ENCODE results near the gene TM4SF1.
A peak's percentile ranks its signal among the peaks of the same experiment; 100 is the strongest.
"Not testable (repeated sequence)": the region's sequence is repeated elsewhere in the genome, so short reads cannot be mapped to it uniquely, and the experiment has no call there.

The TM4SF1 gene

DNA sequence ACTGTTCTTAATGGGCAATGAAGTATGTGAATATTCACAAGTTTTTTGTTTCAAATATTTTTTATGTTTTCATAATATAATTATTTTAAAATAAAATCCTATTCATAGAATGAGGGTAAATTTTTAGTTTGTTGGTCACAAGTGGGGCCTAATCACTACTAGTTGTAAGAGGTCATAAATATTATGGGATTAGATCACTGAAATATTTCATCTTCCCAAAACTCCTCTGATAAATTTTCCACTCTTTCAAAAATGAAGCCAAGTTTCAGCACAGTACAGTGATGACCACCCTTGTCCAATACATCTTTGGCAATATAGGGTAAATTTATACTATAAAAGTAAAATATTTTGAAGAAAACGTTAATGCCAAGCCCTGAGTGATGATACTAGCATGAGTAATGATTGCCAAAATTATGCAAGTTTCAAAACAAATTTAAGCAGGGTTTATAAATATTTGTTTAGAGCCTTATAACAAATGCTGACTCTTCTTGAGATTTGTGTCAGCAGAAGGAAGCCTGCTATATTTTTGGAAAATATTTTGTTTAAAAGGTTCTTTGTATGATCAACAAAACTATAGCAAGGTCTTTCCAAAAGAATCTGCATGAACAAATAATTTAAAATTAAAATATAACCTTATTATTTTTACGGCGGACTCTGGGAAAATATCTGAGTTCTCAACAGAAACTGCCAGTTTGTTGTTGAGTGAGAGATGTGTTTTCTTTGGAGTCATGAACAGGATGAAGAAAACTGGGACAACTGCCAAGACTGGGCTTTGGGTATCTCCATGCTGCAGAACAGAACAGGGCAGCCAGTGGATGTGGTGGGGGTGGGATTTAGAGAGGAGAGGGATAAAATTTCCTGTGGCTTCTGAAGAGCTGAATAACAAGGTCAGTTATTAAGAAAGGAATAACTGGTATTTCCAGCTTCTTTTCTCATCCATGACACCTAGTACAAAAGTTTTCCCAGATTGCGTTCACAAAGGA lies 17.9 kb upstream of the TM4SF1 start:
- DNase-seq (ENCODE audit: low spot score), result no peak

DNA sequence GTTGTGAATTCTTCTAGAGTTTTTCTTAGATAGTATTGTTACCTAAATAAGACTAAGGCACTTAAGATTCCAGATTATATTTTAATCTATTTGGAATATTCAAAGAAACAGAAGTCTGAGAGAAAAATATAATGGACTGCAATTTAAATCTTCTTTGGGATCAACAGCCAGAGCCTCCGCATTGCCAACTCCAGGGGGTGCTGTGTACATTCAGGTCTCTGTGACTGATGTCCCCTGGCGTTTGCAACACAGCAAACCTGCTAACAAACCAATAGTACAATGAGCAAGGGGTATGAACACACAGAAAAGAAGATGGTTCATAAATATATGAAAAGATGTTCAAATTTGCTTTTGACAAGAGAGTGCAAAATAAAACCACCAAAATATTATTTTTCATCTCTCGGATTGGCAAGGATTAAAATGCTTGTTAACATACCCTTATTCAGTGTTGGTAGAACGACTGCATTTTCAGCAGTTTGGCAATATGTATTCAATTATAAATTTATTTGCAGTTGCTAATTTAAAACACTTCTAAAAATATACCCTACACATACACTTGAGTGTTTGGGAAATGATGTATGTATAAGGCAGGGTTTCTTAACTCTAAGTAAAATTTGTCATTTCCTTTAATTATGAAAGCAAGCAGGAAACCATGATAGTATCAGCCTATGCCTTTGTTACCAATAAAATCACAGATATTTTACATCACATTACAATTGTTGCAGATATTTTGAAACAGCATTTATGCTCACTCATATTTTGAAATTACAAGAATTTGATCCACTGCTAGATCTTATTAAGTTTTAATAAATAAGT lies 16.1 kb upstream of the TM4SF1 start:
- peak; percentile 64 for DNase-seq (ENCODE audit: low spot score)

DNA sequence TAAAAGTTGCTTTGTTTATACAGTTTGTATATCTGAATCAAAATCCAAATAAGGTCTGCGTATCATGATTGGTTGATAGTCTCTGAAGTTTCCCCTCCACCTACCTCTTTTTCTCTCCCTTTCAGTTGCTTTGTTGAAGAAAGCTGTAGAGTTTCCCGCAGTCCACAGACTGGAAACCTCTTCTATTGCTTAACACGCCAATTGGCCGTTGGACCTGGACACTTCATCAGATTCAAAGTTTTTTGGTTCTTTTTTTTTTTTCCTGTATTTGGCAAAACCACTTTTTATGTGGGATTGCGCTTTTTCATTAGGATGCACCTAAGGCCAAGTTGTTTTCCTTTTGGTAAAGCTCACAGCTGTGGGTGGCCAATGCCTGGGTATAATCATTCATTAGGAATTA lies 14.5 kb upstream of the TM4SF1 start:
- no peak for DNase-seq (ENCODE audit: low spot score)

DNA sequence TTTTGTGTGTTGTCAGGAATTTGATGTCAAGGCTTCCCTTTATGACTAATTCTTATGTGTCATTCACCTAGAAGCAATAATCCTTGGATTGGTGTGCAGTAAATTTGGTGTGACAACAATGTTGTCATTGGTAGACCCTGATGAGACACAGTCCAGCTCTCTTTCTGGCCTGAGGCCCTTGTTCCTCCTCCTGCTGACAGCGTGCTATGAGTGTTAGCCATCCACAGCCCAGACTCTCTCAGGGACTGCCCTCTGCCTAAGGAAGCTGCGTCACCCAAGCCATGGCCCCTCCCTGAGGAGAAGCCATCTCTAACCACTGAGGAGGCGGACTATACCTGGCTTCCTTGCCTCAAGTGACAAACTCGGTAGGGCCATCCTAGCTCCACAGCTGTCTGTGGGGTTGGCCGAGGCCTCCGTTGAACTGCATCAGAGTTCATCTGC lies 13.3 kb upstream of the TM4SF1 start:
- DNase-seq (ENCODE audit: low spot score), result no peak

DNA sequence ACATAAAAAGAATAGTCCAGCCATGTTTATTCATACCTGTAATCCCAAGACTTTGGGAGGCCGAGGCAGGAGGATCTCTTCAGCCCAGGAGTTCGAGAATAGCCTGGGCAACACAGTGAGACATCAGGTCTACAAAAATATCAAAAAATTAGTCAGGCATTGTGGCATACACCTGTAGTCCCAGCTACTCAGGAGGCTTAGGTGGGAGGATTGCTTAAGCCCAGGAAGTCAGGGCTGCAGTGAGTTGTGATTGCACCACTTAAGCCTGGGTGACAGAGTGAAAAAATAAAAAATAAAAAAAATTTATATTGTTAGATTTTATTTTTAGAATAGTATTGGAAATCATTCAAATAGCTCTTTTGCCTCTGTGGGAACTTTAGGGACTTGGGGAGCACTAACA lies 12.8 kb upstream of the TM4SF1 start:
- no peak for DNase-seq (ENCODE audit: low spot score)

DNA sequence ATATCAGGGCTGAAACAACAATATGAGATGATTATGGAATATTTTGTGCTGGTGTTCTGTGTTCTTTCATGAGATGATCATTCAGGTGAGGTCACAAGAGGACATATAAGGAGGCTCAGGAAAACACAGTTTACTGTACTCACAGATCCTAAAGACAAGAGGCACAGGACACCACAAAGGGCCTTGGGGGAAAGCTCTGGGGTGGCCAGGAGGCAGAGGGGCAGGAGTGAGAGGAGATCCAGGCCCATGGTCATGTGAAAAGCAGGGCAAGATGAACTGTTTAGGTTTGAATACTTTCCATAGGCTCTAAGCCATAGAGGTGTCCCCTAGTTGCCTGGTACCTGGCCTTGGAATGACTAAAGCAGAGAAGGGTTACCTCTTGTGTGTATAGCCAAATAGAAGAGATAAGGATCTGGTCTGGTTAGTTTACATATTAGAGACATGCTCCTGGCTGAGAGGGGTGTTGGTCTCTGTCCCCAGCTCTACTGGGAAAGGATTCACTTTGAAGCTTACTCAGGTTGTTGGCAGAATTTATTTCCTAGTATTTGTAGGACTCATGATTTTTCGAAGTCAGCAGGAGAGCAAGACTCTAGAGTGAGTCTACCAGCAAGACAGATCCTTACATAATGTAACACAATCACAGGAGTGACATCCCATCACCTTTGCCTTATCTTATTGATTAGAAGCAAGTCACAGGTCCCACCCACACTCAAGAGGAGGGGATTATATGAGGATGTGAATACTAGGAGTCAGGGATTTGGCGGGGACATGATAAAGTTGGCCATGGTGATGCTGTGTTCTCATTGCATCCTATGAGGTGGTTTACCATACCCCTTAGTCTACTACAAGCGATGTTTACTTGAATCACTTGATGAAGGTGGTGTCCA lies 11.3 kb upstream of the TM4SF1 start:
- no peak for DNase-seq (ENCODE audit: low spot score)

DNA sequence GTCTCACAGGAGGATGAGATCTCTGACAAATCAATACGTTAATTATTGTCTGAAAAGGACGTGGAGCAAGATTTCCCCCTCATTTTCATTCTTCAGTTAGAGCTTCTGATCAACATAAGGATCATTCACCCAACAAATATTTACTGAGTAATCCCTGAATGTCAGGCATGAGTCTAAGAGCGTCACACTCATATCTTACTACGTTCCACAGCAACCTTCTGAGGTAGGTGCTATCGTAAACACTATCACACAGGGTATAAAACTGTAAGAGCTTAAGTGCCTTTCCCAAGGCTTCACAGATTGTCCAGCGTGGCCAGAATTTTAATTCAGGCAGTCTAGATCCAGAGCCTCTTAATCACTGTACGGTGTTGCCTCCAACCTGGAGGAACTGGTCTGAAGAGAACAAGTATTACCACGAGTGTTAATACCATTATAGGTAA lies 10.6 kb upstream of the TM4SF1 start:
- no peak for DNase-seq (ENCODE audit: low spot score)

DNA sequence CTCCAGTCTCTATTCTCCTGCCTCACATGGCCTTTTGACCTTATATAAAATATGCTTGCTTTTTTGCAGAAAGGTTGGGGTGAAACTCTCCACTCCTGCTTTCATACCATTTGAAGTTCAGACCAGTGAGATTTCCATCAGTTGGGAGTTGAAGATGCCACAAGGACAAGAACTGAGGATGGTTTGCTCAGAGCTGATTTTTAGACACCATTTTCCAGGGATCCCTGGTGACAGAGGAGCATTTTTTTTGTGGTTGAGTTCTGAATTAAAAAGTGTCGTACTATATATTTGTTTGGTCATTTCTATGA lies 8.8 kb upstream of the TM4SF1 start:
- no peak for DNase-seq (ENCODE audit: low spot score)

DNA sequence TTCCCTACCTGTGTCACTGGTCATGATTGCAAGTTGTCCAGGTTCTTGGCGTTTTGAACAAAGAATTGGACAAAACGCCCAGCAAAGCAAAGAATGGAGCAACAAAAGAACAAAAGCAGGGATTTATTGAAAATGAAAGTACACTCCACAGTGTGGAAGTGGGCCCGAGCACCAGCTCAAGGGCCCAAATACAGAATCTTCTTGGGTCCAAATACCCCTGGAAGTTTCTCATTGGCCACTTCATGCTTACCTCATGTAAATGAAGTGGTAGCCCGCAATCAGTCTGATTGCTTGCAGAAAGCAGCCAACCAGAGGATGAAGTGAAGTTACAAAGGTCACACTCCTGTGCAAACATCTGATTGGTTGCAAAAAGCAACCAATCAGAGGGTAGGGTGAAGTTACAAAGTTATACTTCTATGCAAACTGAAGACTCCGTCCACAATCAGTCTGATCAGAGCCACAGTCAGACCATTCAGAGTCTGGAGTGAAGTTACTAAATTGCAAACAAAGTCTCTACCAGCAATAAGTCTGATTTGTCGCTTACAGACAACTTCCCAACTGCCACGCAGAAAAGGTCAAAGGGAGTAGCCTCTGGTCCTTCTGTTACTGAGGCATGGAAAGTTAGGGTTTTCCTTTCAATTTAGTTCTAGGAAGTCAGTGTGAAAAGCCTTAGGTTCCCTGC lies 8.3 kb upstream of the TM4SF1 start:
- DNase-seq (ENCODE audit: low spot score), result no peak

DNA sequence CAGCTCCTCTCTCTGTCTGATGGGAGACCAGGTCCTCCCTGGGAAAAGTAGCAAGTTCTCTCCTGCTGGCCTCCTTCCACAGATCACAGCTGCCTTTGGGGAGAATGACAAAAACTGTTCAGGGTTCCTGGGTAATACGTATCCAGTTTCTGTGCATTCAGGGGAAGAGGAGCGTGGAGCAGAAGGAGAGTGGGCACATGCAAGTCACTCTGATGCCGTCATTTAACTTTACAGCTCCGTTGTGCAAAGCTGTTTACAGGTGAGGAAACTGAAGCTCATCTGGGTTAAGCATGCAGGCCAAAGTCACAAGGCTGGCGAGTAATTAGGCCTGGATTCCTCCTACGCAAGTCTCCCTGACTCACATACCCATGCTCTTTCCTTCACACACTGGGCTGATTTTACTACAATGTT lies 7.5 kb upstream of the TM4SF1 start:
- no peak for DNase-seq (ENCODE audit: low spot score)

DNA sequence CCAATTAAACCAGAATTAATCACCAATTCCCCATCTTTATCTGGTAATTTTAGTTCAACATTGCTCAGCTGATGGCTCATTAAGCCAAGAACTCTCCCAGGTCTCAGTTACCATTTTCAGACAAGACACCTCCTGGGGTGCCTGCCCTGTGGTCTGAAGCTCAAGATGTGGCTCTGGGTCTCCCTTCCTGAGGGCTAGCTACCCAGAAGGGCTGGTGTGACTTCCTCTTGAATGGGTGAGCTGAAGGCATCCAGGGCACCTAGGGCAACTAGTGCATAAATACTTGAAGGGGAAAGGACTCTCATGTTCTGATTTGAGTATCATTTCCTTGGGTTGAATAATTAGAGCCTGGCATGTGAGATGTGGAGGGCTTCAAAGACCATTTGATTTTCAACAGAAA lies 6.7 kb upstream of the TM4SF1 start:
- no peak for DNase-seq (ENCODE audit: low spot score)

DNA sequence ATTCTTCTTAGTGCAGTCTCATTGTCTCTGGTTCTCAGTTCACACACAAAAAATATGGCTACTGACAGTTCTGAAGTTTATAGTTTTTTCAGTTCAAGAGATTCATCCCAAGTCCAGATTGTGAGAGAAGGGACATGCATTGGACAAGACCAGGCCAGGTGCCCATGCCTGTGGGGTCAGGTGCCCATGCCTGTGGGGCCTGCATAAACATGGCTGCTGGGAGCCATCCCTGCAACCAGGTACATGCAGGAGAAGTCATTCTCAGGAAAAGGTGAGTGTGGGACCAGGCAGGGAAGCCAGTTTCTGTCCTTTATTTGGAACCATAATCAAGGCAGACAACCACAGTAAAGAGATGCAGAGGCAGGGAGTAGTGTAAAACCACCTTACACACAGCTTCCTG lies 6.3 kb upstream of the TM4SF1 start:
- no peak for DNase-seq (ENCODE audit: low spot score)

DNA sequence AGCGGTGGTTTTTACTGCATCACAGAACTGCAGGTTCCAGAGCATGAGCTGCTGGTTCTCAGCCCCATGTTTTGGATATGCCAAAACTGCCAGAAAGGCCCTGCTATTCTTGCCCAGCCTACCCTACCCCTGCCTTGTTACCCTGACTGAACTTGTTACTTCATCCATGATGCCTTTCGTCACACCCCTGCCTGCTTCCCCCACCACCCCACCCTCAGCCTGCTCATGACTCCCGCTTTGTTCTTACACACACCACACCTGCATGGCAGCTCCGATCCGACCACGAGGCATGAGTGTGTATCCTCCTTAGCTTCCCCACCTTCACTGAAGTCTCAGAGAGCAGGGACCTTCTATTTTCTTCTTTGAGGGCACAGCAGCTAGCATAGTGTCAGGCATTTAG lies 5.1 kb upstream of the TM4SF1 start:
- DNase-seq (ENCODE audit: low spot score), result no peak

DNA sequence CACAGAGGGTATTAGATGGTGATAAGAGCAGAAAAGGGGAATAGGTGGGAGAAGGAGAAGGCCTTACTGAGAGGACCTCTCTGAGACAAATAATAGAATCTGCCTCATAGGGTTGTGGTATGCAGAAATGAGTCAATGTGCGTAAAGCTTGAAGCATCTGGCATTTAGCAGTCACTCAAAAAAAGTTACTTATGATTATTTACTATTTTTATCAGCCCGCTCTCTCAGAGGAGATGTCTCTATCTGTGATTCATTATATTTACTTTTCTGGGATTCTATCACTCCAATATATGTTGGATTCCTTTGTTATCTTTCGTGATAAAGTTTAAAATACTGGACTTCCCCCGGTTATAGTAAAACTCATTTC lies 4.6 kb upstream of the TM4SF1 start:
- DNase-seq (ENCODE audit: low spot score), result no peak

DNA sequence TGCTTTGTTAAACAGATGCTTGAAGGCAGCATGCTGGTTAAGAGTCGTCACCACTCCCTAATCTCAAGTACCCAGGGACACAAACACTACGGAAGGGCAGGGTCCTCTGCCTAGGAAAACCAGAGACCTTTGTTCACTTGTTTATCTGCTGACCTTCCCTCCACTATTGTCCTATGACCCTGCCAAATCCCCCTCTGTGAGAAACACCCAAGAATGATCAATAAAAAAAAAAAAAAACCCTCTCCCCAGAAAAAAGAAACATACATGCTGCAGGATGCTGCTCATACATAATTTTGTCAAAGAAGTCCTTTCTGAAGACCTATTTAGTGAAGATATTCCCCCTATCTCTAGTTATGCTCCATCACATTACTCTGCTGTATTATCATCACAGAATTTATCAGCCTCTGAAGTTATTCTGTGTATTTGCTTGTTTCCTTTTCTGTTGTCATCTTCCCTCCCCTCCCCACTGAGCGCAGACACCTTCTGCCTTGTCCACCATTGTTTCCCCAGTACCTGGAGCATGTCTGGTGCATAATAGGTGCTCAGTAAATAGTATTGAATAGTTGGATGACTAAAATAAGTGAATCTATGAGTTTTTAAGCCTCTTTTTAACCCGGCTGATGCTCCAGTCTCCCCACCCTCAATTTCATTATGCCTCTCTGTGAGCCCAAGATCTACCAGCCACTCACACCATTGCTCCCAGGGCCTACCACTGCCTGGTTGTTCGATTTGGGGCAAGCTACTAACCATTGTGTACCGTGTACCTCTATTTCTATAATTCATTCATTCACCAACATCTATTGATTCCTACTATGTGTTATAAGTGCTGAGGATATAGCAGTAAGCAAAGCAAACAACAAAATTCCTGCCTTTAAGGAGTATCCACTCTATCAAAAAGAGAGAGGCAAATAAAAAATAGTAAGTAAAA lies 4.0 kb upstream of the TM4SF1 start:
- no peak for DNase-seq (ENCODE audit: low spot score)

DNA sequence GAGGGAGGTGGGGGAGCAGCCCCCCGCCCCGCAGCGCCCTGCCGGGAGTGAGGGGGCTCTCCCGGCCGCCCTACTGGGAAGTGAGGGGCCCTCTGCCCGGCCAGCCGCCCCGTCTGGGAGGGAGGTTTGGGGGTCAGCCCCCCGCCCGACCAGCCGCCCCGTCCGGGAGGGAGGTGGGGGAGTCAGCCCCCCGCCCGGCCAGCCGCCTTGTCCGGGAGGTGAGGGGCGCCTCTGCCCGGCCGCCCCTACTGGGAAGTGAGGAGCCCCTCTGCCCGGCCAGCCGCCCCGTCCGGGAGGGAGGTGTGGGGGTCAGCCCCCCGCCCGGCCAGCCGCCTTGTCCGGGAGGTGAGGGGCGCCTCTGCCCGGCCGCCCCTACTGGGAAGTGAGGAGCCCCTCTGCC lies 2.8 kb upstream of the TM4SF1 start:
- DNase-seq (ENCODE audit: low spot score), result not testable (repeated sequence)

DNA sequence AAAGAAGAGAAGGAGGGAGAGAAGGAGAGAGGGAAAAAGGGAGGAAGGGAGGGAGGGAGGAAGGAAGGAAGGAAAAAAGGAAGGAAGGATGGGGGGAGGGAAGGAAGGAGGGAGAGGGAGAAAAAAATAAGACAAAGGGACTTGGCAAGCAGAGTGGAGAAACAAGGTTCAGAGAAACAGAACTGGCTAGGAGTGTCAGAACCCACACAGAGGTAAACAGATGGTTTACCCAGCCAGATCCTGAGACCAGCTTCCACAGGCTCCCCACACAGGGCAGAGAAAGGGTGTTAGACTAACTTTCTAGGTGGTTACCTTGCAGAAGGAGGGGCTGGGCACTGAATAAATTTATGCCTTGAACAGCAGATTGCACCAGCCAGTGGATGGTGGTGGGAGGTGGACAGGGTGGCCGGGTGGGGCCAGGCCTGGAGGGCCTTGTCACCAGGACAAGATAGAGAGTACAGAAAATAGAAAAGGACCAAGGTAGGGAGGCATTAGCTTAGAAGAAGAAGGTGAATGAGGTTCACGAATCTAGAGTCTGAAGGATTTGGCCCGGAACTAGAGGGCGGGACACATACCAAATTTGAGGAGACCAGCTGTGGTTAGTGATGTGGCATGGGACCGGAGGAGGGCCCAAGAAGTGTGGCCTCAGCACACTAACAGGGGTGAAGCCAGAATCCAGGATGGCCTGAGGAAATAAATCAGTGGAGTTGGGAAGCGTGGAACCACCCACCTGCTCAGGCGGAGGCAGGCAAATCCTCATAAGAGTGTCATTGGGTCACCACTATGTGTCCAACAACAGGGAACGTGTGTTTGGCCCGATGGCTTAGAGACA lies 1.2 kb upstream of the TM4SF1 start:
- no peak for DNase-seq (ENCODE audit: low spot score)

DNA sequence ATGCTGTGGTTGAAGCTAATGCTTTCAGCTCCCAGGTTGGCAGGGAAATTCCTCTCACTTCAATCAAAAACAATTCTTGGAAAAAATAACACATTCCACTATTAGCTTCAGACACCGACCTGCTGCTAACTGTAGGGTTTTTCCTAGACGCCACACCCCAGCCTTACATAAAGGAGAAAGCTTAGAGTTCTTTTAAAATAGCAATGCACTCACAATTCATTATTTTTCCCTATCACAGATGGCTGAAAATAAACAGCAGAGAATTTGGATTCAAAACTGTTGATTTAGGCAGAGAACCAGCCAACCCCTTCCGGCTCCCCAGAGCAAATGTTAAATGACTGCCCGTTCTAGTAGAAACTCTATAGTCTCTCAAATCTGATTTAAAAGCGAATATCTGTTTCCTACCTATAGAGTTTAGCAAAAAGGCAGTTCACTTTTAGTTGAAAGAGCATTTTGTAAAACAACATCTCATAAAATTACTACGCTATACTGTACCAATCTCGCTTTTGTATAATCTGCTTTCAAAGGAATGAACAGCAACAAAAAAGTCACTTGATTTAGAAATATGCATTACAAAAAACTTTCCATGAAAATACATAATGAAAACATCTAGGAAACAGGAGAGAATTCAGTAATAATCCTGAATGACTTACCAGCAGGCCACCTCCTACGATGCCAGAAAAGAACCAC lies 586 bp downstream of the TM4SF1 start:
- no peak for DNase-seq (ENCODE audit: low spot score)

All from pons (tissue), 1 donor.